GM21367 (cell line): ENCODE measurements around the gene MMP10.

Experiments
- ATAC-seq: cut with Tn5 transposase; IDR thresholded peaks from one replicate; pipeline ENCODE4 v1.9.1; 2021; ENCODE audit not compliant: unreplicated experiment

Gene MMP10

DNA sequence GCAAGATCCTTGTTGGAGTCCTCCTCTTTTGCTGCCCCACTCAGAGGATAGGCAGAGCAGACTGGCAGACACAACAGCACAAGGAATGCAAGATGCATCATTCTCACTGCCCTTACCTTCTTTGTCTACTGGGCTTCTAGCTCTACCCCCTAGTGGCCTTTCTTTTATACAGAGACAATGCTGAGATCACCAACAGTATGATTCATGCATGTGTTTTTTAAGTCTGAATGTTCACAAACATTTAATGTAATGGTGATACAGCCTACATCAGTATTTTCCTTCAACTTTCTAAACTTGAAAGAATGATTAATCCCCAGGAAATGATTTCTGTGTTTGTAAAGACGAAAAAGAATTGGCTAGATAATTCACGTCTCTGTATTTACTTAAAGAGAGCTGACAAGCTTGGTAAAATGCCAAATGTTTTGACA, at the start of gene MMP10:
Gene MMP10 (minus strand): TSS at position 138 of the 428 bp plus-strand sequence. CDS start 37 bp downstream, at position 101.
- no peak for ATAC-seq

DNA sequence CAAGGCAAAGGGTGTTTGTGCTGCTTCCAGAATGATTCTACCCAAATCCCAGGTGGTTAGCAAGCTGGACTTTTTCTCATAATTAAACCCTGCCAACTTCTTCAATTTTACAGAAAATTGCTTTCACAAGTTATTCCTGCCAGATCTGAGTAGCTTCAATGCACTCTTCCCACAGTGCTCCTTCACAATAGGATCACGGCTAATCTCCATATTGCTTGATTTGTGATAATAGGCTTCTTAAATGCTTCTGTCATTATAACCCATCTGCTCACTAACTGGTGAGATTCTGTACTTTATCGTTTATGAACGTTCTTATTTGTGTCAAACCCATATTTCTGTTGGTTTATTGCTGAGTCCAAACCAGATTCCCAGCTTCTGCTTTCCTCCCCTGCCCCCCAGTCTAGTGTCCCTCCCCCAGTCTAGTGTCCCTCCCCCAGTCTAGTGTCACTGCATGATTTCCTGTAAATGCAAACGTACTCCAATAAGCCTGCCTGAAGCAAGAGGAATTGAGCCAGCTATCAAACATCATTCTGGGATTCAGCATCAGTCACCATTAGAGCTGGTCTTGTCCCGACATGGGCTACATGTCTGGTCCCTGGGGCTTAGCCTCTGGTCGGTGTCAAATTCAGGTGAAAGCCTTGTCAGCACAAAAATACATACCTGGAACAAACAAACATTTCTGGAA, 49.0 kb upstream of the MMP10 start:
- no peak for ATAC-seq

DNA sequence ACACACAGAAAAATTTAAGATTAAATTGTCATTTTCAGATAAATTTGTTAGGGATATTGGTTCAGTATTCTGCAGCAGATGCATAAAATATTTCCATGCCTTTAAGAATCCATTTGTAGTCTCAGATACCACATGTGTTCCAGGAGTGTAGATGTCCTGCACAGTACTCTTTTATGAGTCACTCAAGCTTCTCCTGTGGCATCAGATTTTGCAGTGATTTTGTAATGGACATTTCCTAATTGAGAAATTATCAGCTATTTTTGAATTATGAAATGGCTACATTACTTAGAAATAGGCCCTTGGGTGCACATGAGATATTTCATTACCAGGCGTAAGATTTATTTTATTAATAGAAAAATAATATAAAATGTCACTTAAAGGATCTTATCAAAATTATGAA, 44.1 kb upstream of the MMP10 start:
- ATAC-seq = no peak

DNA sequence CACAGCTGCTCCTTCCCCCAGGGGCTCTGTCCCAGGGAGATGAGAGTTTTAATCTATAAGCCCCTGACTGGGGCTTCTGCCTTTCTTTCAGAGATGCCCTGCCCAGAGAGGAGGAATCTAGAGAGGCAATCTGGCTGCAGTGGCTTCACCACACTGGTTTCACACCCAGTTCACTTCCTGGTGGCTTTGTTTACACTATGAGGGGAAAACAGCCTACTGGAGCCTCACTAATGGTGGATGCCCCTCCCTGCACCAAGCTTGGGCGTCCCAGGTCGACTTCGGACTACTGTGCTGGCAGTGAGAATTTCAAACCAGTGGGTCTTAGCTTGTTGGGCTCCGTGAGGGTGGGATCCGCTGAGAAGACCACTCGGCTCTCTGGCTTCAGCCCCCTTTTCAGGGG, 39.1 kb upstream of the MMP10 start:
- no peak for ATAC-seq

DNA sequence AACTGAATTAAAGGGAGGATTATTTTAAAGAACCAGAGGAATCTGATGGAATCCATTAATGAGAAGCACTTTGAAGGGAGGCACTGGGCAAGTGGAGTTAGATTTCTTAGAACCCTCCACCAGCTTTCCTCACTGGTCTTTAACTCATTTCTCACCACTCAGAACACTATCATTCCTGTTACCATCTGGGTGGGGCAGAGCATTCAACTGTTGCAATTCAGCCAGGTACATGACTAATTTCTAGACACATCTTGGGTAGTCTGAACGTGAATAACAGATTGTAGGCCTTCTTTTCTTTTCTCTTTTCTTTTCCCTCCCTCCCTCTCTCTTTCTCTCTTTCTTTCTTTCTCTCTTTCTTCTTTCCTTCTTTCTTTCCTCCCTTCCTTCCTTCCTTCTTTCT, 33.1 kb upstream of the MMP10 start:
- no peak for ATAC-seq

DNA sequence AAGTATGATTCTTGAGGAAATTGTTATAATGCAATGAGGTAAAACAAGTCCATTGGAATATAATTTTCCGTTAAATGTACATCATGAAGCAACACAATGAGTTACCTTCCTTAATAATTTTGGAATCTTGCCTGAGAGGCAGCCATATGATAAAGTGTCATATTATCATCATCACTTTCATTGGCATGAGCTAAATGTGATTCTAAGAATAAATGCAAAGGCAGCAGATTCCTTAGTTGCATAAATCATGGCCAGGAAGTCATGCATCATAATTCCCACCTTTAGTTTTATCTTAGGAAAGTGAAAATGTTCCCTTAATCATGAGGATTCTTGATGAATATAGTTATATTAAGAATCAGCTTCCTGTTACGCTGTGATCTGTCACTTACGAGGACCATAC, 31.8 kb upstream of the MMP10 start:
- no peak for ATAC-seq

DNA sequence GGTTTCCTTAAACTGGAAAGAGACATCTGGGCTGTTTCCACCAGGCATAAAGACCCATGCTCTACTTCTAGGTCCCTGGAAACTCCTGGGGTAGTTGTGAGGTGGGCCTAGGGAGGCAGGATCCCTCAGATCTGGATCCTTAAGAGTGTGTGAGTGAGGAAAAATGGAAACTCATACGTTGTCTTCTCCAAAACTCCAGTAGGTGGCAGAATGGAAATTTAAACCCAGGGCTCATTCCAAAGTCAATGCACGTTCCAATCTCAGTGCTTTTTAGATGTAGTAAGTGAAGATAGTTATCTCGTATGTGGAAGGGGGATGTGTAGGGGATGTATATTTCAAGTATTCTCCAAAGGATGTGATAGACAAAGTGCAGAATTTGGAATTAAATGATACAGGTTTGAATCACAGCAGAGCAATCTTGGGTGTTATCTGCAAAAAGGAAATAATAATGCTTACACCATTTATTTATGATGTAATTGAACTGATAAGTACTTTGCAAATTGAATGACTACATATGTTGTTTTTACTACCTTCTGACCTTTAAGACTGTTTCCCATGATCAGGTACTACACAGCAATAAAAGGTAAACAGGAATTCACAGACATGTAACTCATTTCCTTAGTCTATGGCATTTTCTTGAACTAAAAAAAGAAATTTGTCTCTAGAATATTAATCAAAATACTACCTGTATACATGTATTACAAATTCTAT, 30.7 kb upstream of the MMP10 start:
- ATAC-seq = no peak

DNA sequence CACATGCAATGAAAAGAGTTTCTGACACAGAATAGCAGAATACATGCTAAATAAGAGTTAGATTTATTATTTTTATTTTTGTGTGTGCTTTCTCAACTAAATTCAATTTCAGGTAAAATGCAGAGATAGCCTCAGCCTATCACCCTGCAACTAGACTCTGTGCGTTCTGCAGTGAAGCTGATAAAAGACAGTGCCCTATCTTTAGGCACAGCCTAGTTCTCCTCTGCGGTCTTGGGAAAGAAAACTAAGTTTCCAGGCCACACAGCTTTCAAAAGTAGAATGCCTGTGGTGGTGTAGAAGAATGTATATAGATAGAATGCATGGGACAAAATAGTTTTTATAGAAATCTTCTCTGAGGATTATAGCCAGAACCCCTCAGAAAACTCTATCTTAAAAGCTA, 29.5 kb upstream of the MMP10 start:
- no peak for ATAC-seq

DNA sequence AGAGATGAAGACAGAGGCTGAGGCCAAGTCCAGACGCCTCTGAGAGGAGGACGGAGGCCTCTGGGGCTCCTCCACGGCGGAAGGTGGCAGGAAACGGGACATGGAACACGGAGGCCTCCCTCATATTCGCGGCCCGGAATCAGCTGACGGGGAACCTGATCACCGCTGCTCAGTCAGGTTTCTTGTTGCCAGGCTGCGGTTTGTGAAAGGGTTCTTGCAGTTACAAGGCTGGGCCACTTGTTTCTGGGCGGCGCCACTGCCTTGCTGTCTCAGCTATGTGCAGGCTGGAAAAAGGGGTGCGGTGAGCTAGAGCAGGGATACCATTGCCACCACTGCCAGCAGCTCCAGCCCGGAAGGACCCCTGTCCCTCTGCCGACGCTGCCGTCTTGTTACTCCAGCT, 27.5 kb upstream of the MMP10 start:
- ATAC-seq = peak; percentile 88

DNA sequence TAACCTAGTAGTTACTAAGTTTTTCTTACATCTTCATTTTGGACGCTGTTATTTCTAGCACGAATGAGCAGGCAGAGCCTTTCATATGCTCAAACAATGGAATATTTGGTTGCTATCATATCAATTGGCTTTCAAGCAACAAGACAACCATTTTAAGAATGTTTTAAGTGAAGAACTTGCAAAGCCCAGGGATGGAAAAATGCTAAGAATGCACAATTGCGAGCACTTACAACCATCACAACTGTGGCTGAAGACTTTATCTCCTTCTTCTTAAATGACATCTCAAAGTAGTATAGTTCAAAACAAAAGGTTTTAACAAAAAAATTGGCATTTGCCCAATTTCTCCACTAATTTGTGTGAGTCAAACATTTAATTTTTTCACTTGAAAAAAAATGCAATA, 25.9 kb upstream of the MMP10 start:
- ATAC-seq = no peak

DNA sequence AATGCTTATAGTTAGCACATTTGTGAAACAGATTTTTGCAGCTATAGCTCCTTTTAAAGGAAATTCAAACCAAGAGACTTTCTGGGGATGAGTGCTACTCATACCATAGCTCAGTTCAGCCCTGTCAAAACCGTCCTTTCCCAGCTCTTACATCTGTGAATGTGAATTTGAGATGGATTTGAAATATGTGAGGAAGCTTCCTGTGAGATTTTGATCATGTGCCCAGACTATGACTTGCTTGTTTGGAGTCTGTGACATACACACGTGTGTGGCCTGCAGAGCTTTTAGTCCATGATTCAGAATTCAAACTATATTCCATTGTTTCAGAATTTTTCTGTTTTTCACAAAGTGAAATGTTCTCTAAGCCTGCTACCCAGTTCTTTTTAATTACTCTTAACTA, 21.9 kb upstream of the MMP10 start:
- ATAC-seq = no peak

DNA sequence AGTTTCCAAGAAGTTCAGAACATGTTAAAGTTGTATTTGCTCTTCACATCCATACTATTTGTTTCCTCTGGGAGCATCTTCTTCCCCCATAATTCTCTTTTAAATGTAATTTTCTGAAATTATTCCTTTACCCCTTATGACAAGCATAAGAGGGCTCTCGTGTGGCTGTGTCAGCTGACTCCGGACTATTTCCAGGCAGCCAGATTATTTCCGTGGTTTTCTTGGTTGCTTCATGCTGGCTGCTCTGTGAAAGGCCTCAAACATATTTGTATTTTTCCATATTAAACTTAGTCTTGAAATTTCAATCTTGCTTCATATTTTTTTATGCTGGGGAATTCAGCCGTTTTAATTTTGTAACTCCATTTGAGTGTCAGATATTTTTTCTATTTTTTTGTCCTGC, 20.3 kb upstream of the MMP10 start:
- ATAC-seq = no peak

DNA sequence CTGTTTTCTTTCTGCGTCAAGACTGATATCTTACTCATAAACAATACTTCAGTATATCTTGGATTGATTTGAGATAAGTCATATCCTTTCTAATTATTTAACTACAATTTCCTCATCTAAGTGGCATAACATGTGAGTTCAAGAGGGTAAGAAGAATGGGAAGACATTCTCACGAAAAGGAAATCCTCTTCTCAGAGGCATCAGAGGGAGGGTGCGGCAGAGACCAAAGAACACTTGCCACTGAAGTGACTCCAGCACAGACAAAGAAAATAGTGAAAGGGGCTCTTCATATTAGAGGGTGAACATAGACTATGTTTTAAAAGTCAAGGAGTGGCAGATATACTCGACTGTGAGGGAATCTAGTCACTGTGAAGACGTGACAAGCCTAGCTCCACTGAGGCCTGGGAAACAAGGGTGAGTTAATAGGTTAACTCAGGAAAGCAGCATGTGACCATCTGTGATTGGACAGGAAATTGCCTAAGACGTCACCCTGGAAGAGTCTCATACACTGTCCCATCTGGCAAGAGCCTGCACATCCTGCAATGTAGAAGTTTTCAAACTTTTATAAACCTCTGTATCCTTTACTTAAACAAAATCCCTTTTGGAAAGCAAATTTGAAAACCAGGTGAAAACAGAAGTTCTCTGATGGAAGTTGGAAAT, 19.4 kb upstream of the MMP10 start:
- no peak for ATAC-seq

DNA sequence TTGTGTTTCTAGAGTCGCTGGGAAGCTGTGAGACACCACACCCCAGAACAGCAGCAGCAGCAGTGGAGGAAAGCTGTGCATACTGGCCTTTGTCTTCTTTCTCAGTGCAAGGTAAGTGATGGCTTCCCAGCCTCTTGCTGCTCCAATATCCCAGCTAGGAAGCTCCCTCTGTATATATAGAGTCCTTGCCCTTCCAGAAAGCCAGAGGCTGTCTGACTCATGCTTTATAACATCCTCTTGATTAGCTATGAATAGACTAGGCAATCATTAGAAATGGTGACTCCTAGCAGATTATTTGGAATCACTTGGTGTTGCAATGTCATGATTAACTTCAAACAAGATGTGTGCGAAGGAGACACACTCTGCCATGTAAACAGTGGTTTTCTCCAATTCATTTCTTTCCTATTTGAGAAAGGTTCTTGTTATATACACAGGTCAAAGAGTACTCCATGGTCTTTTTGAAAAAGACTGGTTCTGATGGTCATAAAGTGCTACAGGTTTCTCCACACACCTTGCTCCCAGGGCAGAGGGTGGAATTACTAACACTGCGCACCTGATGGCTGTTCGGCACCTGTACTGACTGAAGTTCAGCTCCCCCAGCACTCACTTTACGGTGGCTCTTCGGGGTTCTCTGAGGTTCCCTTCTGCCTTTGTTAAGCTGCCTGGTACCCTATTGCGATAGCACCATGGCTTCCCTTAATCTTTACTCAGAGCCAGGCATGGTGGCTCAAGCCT, 17.8 kb upstream of the MMP10 start, which contains the start of gene MMP1:
Gene MMP1 (minus strand): TSS at position 149 of the 735 bp plus-strand sequence. CDS start 68 bp downstream, at position 81.
- no peak for ATAC-seq

DNA sequence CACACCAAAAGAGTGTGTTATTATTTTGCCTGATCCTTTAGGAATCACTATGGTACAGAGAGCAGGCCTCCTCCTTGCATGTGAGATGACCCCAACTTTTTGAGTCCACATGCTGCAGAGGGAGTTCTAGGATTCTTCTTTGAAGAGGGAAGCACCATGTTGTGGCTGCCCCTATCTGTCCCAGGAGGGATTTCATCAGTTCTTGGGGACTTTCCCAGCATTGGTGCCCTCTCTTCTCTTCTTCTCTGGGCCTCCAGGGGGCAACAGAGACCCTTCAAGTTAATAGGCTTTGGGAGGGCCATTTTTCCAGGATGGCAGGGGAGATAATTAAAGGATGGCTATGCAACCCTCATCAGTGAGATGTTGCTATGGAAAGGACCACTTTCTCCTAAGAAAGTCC, 14.0 kb upstream of the MMP10 start:
- peak; percentile 91 for ATAC-seq

DNA sequence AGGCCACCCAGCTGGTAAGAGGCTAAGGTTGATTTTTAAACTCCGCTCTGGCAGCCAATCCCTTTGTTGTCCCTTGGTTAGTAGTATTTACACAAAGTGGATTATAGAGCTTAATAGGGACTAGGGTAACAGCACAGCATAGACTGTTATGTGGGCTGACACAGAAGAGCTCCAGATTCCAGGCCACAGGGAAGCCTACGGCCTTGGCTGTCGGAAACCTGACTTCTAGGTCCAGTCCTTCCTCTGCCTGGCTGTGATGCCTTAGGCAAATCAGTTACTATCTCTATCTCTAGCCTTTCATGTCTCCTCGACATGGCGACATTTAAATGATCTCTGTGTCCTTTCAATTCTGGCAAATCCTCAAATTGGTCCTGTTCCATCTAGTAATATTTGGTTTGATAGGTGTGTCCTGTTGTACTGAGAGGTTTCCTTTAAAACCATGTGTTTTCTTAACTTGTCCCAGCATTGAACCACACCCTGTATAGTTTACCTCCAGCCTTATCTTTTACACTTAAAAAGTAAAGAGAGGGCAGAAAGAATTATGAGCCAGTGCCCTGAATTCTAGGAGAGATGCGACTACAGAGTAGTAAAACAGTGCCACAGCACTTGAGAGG, 13.4 kb upstream of the MMP10 start:
- ATAC-seq = no peak

DNA sequence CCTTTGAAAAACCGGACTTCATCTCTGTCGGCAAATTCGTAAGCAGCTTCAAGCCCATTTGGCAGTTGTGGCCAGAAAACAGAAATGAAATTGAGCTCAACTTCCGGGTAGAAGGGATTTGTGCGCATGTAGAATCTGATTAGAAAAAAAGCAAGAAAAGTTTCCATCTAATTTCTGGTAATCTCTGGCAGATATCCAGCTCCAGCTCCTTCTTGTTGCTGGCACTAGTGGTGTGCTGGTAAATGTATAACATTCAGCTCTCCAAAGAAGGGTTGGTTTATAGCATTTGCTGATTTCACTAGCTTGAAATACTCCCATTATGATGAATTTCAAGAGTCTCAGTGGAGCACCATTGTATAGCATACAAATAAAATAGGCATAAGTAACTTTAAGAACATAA, 12.2 kb upstream of the MMP10 start:
- no peak for ATAC-seq

DNA sequence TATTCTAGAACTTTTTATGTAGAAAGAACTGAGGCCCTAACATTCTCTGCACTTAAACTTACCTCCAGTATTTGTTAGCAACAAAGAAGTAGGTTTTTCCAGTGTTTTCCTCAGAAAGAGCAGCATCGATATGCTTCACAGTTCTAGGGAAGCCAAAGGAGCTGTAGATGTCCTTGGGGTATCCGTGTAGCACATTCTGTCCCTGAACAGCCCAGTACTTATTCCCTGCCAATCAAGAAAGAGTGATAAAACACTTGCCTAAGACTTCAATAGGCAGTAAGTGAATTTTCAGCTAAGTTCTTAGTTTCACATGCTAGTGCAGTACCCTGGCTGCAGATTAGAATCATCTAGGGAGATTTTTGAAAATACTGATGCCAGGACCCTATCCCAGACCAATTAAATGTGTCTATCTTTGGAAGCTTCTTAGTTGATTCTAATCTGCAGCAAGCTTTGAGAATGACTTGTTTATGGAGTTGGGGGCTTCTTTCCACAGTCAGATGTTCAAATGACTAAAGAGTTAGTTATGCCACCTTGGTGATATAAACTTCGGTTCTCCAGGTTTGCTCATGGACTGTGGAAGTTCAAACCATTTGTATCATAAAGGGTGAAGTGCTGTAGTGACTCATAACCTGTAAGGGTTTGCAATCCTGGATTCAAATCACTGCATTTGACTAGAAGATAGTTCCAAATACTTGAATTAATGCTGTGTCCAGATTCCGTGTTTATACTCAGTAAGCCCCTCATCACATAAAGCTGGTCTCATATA, 11.0 kb upstream of the MMP10 start:
- no peak for ATAC-seq

DNA sequence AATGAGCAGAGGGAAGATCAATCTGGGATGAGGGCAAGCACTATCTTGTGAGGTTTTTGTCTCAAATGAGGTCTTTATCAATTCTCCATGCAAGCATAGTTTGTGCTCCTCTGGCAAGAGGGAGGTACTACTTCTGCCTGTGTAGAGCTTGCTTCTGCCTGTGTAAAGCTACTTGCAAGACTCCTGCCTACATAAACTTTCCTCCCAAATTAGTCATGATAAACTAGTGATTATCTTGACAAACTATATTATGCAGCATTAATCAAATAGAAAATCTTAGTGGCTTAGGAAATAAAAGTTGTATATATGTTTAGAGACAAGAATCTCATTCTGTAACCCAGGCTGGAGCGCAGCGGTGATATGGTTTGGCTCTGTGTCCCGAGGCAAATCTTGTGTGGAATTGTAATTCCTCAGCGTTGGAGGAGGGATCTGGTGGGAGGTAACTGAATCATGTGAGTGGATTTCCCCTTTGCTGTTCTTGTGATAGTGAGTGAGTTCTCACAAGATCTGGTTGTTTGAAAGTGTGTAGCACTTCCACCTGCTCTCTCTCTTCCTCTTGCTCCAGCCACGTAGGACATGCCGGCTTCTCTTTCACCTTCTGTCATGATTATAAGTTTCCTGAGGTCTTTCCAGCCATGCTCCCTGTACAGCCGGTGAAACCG, 8.0 kb upstream of the MMP10 start:
- ATAC-seq = no peak

DNA sequence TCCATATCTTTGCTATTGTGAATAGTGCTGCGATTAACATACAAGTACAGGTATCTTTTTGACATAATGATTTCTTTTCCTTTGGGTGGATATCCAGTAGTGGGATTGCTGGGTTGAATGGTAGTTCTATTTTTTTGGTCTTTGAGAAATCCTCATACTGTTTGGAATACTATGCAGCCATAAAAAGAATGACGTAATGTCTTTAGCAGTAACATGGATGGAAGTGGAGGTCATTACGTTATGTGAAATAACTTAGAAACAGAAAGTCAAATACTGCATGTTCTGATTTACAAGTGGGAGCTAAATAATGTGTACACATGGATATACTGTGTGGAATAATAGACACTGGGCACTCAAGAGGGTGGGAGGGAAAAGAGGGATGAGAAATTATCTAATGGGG, 4.0 kb upstream of the MMP10 start:
- no peak for ATAC-seq
